GM12872 (cell line): Measurements from ENCODE around the gene LDLRAD3.

Experiments used
- CTCF ChIP-seq: IDR thresholded peaks from 3 replicates; pipeline ENCODE4 v1.5.1; 2011; ENCODE audit warnings: low read depth, mild to moderate bottlenecking, low read length, moderate library complexity; ENCODE audit not compliant: insufficient read depth

LDLRAD3 gene

GRCh38 chr11:36109850-36110606, 166.2 kb downstream of the LDLRAD3 start:
- TF ChIP-seq CTCF, result no peak

- TF ChIP-seq CTCF, result no peak
Measured at GRCh38 chr11:36110668-36111410, 167.0 kb downstream of the LDLRAD3 start.

GRCh38 chr11:36114095-36114494, 170.2 kb downstream of the LDLRAD3 start:
- no peak for TF ChIP-seq CTCF

- no peak for TF ChIP-seq CTCF
Measured at GRCh38 chr11:36115378-36115801, 171.5 kb downstream of the LDLRAD3 start.

GRCh38 chr11:36116161-36116560, 172.3 kb downstream of the LDLRAD3 start:
- no peak for TF ChIP-seq CTCF

- TF ChIP-seq CTCF, result no peak
Measured at GRCh38 chr11:36118084-36118483, 174.2 kb downstream of the LDLRAD3 start.

- TF ChIP-seq CTCF, result no peak
Measured at GRCh38 chr11:36119300-36119699, 175.4 kb downstream of the LDLRAD3 start.
